Measurements from ENCODE around the gene MRC1. TPM values are rescaled to one million over a fixed set of nuclear protein-coding genes. Genes with fewer than 3 reads are reported as not detected.

Gene MRC1
- total and polyA plus RNA-seq, 2 experiments from 2014 or later, result not detected

- Mint-ChIP-seq H3K9me3 (peaks cover 10% of the 10 kb centered on the region; the same call in 2 of the 3 replicates), H3K4me3 (no peak overlapping the region), H3K27me3 (ENCODE audit: insufficient read depth, low read depth, poor library complexity) (no peaks in the 10 kb centered on the region), H3K36me3 (ENCODE audit: low read depth) (no peaks in the 10 kb centered on the region; the same call in 2 of the 3 replicates), H3K4me1 (no peaks in the 10 kb centered on the region), H3K27ac (no peak overlapping the region)
- H3K27ac ChIP-seq (ENCODE audit: low read depth), result no peak overlapping the region
- H3K27me3 ChIP-seq (ENCODE audit: insufficient read depth), result no peaks in the 10 kb centered on the region
- no peaks in the 10 kb centered on the region for H3F3A ChIP-seq (replicated peaks; ENCODE audit: low read depth)
- H3K4me2 ChIP-seq, result no peak overlapping the region
- no peaks in the 10 kb centered on the region for H3K36me3 ChIP-seq (ENCODE audit: insufficient read depth)
- ATAC-seq, result no peak
- H3K4me1 ChIP-seq (ENCODE audit: insufficient read depth), result no peaks in the 10 kb centered on the region
- DNase-seq (ENCODE audit: low spot score), result no peak
- TF ChIP-seq EZH2phosphoT487 (IDR thresholded peaks at IDR 0.05; ENCODE audit: unreplicated experiment) (no peak), JUNB (IDR thresholded peaks at IDR 0.05; ENCODE audit: unreplicated experiment) (no peak), ZNF114 (CRISPR knock-in tag; IDR thresholded peaks at IDR 0.05) (no peak), POLR2AphosphoS5 (IDR thresholded peaks at IDR 0.05; ENCODE audit: low read depth) (no peak), EZH2 (IDR thresholded peaks at IDR 0.05; ENCODE audit: low read depth, unreplicated experiment) (no peak), ETS1 (IDR thresholded peaks at IDR 0.05) (no peak), STAT1 (IDR thresholded peaks at IDR 0.05; ENCODE audit: unreplicated experiment) (no peak), CTCF (conservative IDR thresholded peaks at IDR 0.05; ENCODE audit: low read depth in 2 of 2) (no peak)
- H3K79me2 ChIP-seq (replicated peaks; ENCODE audit: insufficient read depth), result no peaks in the 10 kb centered on the region
- H3K4me3 ChIP-seq, result no peak overlapping the region
- no peaks in the 10 kb centered on the region for H4K20me1 ChIP-seq (replicated peaks; ENCODE audit: insufficient read depth)
- H2AFZ ChIP-seq, result peak overlapping the region; percentile 47; the same call in 1 of the 2 replicates
- no peaks in the 10 kb centered on the region for H3K9me2 ChIP-seq (ENCODE audit: insufficient read depth)
These were observed 82.3 kb downstream of the MRC1 start for GRCh38 chr10:17891435-17891834.

GRCh38 chr10:17904564-17904963 is 95.4 kb downstream of the MRC1 start:
- peak overlapping the region; percentile 49 for H2AFZ ChIP-seq
- no peaks in the 10 kb centered on the region for H3K36me3 ChIP-seq (ENCODE audit: insufficient read depth)
- no peak overlapping the region for H3K4me3 ChIP-seq
- no peak for ATAC-seq
- no peaks in the 10 kb centered on the region for H3K27me3 Mint-ChIP-seq (ENCODE audit: insufficient read depth, low read depth, poor library complexity)
- H3K27ac Mint-ChIP-seq, result no peak overlapping the region
- TF ChIP-seq NANOG (IDR thresholded peaks at IDR 0.05; ENCODE audit: borderline replicate concordance), result no peak
- no peak for TF ChIP-seq ETS1 (IDR thresholded peaks at IDR 0.05)
- TF ChIP-seq POLR2AphosphoS5 (IDR thresholded peaks at IDR 0.05; ENCODE audit: low read depth), result no peak
- TF ChIP-seq EZH2phosphoT487 (IDR thresholded peaks at IDR 0.05; ENCODE audit: unreplicated experiment), result no peak
- no peak for TF ChIP-seq CTCF (conservative IDR thresholded peaks at IDR 0.05; ENCODE audit: low read depth in 2 of 2)
- no peak for TF ChIP-seq ZNF331 (CRISPR knock-in tag; IDR thresholded peaks at IDR 0.05; ENCODE audit: low read depth)
- TF ChIP-seq REST (IDR thresholded peaks at IDR 0.05; ENCODE audit: unreplicated experiment), result no peak
- no peak for TF ChIP-seq ZNF114 (CRISPR knock-in tag; IDR thresholded peaks at IDR 0.05)
- H3K4me1 Mint-ChIP-seq, result no peaks in the 10 kb centered on the region; the same call in 2 of the 3 replicates
- H3K27ac ChIP-seq (ENCODE audit: low read depth), result no peak overlapping the region
- no peak overlapping the region for H3K4me3 Mint-ChIP-seq
- no peaks in the 10 kb centered on the region for H3K9me3 Mint-ChIP-seq
- H4K20me1 ChIP-seq (replicated peaks; ENCODE audit: insufficient read depth), result no peaks in the 10 kb centered on the region
- DNase-seq (ENCODE audit: low spot score), result no peak
- no peaks in the 10 kb centered on the region for H3K27me3 ChIP-seq (ENCODE audit: insufficient read depth)
- H3K4me1 ChIP-seq (ENCODE audit: insufficient read depth), result no peaks in the 10 kb centered on the region
- no peaks in the 10 kb centered on the region for H3K9me2 ChIP-seq (ENCODE audit: insufficient read depth)
- H3K4me2 ChIP-seq, result no peak overlapping the region
- no peaks in the 10 kb centered on the region for H3K36me3 Mint-ChIP-seq (ENCODE audit: low read depth)
- H3K79me2 ChIP-seq (replicated peaks; ENCODE audit: insufficient read depth), result no peaks in the 10 kb centered on the region
- no peaks in the 10 kb centered on the region for H3F3A ChIP-seq (replicated peaks; ENCODE audit: low read depth)

Measured in GM23338 (cell line).